H1 (cell line): ENCODE measurements around the gene PRSS53.

Experiments used
- BRCA1 ChIP-seq: IDR thresholded peaks from 2 replicates; pipeline ENCODE4 v1.6.1; 2012; ENCODE audit warnings: low read depth, low read length, improper control_type of control experiment
- CTCF ChIP-seq, 3 experiments: IDR thresholded peaks; 1 replicate in 2 of 3; 2 replicates in 1 of 3; pipeline versions ENCODE4 v1.5.1 to v1.6.1; 2011; ENCODE audit warnings: low read length in 3 of 3, mild to moderate bottlenecking in 3 of 3, inconsistent platforms in 2 of 3, low read depth in 1 of 3, moderate library complexity in 1 of 3; ENCODE audit not compliant: insufficient read depth in 1 of 3; ENCODE audit errors: control extremely low read depth in 1 of 3
- GABPA ChIP-seq: IDR thresholded peaks from 2 replicates; pipeline ENCODE4 v1.6.1; 2011; ENCODE audit warnings: mild to moderate bottlenecking, low read length, moderate library complexity, borderline replicate concordance; ENCODE audit not compliant: insufficient read depth
- MAFK ChIP-seq: IDR thresholded peaks from 2 replicates; pipeline ENCODE4 v1.6.1; 2012; ENCODE audit warnings: low read depth, mild to moderate bottlenecking, improper control_type of control experiment, low read length
- POLR2A ChIP-seq, 2 experiments: IDR thresholded peaks; 1 replicate in 1 of 2; 2 replicates in 1 of 2; pipeline ENCODE4 v1.6.1; 2011; ENCODE audit warnings: low read depth in 2 of 2, low read length in 2 of 2, mild to moderate bottlenecking in 2 of 2; ENCODE audit errors: control extremely low read depth in 1 of 2
- POLR2AphosphoS5 ChIP-seq: IDR thresholded peaks from 2 replicates; pipeline ENCODE4 v1.6.1; 2011; ENCODE audit warnings: low read depth, low read length
- SUZ12 ChIP-seq: fragments of 200-600 bp; sonication (generic); IDR thresholded peaks from 2 replicates; pipeline ENCODE4 v1.6.1; 2012; ENCODE audit warnings: mild to moderate bottlenecking, inconsistent platforms, low read length, moderate library complexity, mixed read lengths

DNA sequence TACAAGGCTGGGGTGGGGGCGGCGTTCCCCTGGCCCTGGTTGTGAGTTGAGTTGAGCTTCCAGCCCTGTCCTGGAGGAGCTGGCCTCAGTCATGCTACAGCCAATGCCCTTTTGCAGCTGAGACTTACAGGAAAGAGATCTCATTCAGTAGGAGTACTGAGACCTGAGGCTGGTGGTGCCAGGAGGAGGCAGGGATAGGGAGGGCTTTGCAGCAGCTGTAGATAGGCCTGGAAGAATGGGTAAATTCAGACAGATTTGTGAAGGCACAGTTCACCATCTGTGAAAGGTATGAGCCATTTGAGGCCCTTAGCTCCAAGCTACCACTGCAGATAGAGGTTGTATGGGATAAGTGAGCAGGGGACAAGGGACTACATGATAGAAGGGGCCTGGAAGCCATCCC lies 49.8 kb downstream of the PRSS53 start:
- TF ChIP-seq CTCF (IDR thresholded peaks at IDR 0.05; ENCODE audit: control extremely low read depth in 1 of 3, insufficient read depth in 1 of 3, low read depth in 1 of 3, low read length in 3 of 3) (no peak), SUZ12 (no peak), POLR2AphosphoS5 (no peak), BRCA1 (no peak), POLR2A (IDR thresholded peaks at IDR 0.05; ENCODE audit: control extremely low read depth in 1 of 2, low read depth in 2 of 2, low read length in 2 of 2) (no peak), MAFK (no peak), GABPA (no peak)
